ENCODE measurements around the gene FASN.
A peak's percentile ranks its signal among the peaks of the same experiment; 100 is the strongest.

Gene FASN

GRCh38 chr17:82105882-82106687, 8.0 kb upstream of the FASN start:
- TF ChIP-seq ZFX (IDR thresholded peaks at IDR 0.05; ENCODE audit: borderline replicate concordance) (no peak), CTCF (IDR thresholded peaks at IDR 0.05) (peak; percentile 55)
- H3K27ac ChIP-seq: peak overlapping the region; percentile 97

GRCh38 chr17:82105417-82105881, 7.4 kb upstream of the FASN start:
- H3K27ac ChIP-seq: peak overlapping the region; percentile 97
- TF ChIP-seq CTCF (IDR thresholded peaks at IDR 0.05) (no peak), ZFX (IDR thresholded peaks at IDR 0.05; ENCODE audit: borderline replicate concordance) (no peak)

- peak overlapping the region; percentile 97 for H3K27ac ChIP-seq
Observed at GRCh38 chr17:82104797-82105416, 6.9 kb upstream of the FASN start.

GRCh38 chr17:82103553-82104451, 5.8 kb upstream of the FASN start:
- no peak for TF ChIP-seq CTCF (IDR thresholded peaks at IDR 0.05)
- no peak for TF ChIP-seq ZFX (IDR thresholded peaks at IDR 0.05; ENCODE audit: borderline replicate concordance)
- H3K27ac ChIP-seq: peak overlapping the region; percentile 97

More at GRCh38 chr17:82104797-82105416, 6.9 kb upstream of the FASN start:
- TF ChIP-seq ZFX (IDR thresholded peaks at IDR 0.05; ENCODE audit: borderline replicate concordance) (no peak), CTCF (IDR thresholded peaks at IDR 0.05) (no peak)

GRCh38 chr17:82101767-82102679, 4.0 kb upstream of the FASN start:
- TF ChIP-seq CTCF (IDR thresholded peaks at IDR 0.05) (no peak), ZFX (IDR thresholded peaks at IDR 0.05; ENCODE audit: borderline replicate concordance) (no peak)
- H3K27ac ChIP-seq: peak overlapping the region; percentile 97

- no peak for TF ChIP-seq ZFX (IDR thresholded peaks at IDR 0.05; ENCODE audit: borderline replicate concordance)
- TF ChIP-seq CTCF (IDR thresholded peaks at IDR 0.05): no peak
- H3K27ac ChIP-seq: peak overlapping the region; percentile 97
Observed at GRCh38 chr17:82101301-82101715, 3.3 kb upstream of the FASN start.
